Measurements from ENCODE around the gene DDX54. TPM values are rescaled to one million over a fixed set of nuclear protein-coding genes. Genes with fewer than 3 reads are reported as not detected.

DDX54 gene
- total RNA-seq, 3 donors from 2014 or later: 46.4 to 60.6 (median 53.2) TPM

- Histone ChIP-seq H3K36me3 (ENCODE audit: low read depth) (no peaks in the 10 kb centered on the region), H3K9me3 (no peaks in the 10 kb centered on the region), H3K4me1 (ENCODE audit: low read depth) (peaks cover 35% of the 10 kb centered on the region), H3K4me3 (no peak overlapping the region)
- no peak for ATAC-seq
- intact Hi-C loops (cut with DNase I, micrococcal nuclease): no loop called here
- peak in 1 of 3 donors; percentile 13 for DNase-seq
- no peak for TF ChIP-seq CTCF (IDR thresholded peaks at IDR 0.05)
Observed at GRCh38 chr12:113227686-113228391, 42.6 kb upstream of the DDX54 start.

DNA sequence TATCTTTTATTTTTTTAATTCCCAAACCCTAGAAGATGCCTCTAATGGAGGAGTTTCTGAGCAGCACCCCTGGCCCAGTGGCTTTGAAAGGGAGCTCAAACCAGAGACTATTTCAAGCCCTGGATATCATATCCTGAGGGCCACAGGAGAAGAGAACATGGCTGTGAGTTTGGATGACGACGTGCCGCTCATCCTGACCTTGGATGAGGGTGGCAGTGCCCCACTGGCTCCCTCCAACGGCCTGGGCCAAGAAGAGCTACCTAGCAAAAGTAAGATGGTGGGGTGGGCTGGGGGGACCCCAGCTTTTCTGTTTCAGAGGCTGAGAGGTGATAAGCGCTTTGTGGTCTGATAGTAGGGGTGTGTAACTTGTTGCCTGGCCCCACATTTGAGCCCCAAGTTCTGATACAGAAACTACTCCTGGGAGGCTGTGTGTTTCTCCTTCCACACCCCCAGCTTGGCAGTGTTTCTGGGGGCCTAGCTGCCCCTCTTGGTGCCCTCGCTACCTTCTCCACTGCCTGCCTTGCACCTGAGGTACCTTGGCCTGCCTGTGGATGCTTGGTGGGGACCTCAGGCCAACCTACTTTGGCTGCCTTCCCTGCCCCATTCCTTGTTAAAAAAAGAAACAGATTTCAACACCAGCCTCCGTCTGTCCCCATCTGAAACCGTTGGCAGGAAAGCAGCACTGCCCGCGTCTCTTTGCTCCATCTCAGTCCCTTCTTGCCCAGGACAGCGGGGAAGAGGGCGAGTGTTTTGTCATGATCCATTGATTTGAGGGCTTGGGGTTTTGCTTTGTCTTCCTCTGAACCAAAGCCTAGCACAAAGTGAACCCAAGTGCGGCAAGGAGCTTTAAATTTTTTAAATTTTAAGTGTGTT is 41.7 kb upstream of the DDX54 start:
- peaks cover 42% of the 10 kb centered on the region for H3K4me1 ChIP-seq (ENCODE audit: low read depth)
- no peaks in the 10 kb centered on the region for H3K9me3 ChIP-seq
- intact Hi-C loops (cut with DNase I, micrococcal nuclease): no loop called here
- no peak for TF ChIP-seq CTCF (IDR thresholded peaks at IDR 0.05)
- H3K4me3 ChIP-seq: no peak overlapping the region
- no peak for ATAC-seq
- DNase-seq: peak in 1 of 3 donors; percentile 27
- H3K36me3 ChIP-seq (ENCODE audit: low read depth): no peaks in the 10 kb centered on the region

GRCh38 chr12:113224955-113225354 is 39.7 kb upstream of the DDX54 start:
- TF ChIP-seq CTCF (IDR thresholded peaks at IDR 0.05): no peak
- Histone ChIP-seq H3K4me1 (ENCODE audit: low read depth) (peaks cover 46% of the 10 kb centered on the region), H3K4me3 (no peak overlapping the region), H3K36me3 (ENCODE audit: low read depth) (peaks cover 5% of the 10 kb centered on the region), H3K9me3 (no peaks in the 10 kb centered on the region)
- DNase-seq (peak in 1 of 3 donors; percentile 4), ATAC-seq (no peak)
- intact Hi-C loops (cut with DNase I, micrococcal nuclease): no loop called here

GRCh38 chr12:113222730-113223531 is 37.7 kb upstream of the DDX54 start:
- DNase-seq: peak; percentile 75 to 87 (median 85)
- H3K4me1 ChIP-seq (ENCODE audit: low read depth): peaks cover 29% of the 10 kb centered on the region
- intact Hi-C loops (cut with DNase I, micrococcal nuclease): no loop called here
- peaks cover 5% of the 10 kb centered on the region for H3K36me3 ChIP-seq (ENCODE audit: low read depth)
- peak overlapping the region; percentile 85 for H3K4me3 ChIP-seq
- no peak for TF ChIP-seq CTCF (IDR thresholded peaks at IDR 0.05)
- peak; percentile 61 for ATAC-seq
- H3K9me3 ChIP-seq: no peaks in the 10 kb centered on the region

DNA sequence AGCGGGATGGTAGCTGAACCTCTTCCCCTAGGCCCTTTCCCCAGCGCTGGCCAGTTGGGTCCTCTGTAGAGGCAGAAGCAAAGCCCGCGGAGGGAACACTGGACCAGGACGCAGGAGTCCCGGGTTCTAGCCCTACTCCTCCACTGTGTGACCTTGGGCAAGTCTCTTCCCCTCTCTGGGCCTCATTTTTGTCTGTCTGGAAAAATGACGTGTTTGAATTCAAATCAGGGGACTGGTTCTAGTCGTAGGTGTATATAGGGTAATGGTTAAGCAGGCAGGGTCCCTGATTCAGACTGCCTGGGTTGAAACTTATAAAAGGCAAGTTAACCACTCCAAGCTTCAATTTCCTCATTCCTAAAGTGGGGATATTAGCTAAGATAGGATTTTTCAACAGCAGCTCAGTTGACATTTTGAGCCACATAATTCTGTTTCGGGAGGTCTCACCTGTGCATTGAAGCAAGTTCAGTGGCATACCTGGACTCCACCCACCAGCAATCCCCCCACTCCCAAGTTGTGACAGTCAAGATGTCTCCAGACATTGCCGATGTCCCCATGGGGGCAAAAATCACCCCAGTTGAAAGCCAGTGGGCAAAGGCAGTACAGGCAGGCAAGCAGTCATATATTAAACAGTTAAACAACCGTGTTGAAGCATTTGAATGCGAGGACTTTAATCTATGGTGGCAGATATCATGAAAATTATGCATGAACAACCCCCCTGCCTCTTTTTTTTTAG is 36.9 kb upstream of the DDX54 start:
- H3K4me1 ChIP-seq (ENCODE audit: low read depth): peaks cover 30% of the 10 kb centered on the region
- H3K36me3 ChIP-seq (ENCODE audit: low read depth): peaks cover 5% of the 10 kb centered on the region
- no peaks in the 10 kb centered on the region for H3K9me3 ChIP-seq
- DNase-seq (peak in 1 of 3 donors; percentile 34), ATAC-seq (no peak)
- intact Hi-C loops (cut with DNase I, micrococcal nuclease): no loop called here
- no peak for TF ChIP-seq CTCF (IDR thresholded peaks at IDR 0.05)
- H3K4me3 ChIP-seq: peak overlapping the region; percentile 85
